ENCODE data around the gene PLCH1.

PLCH1 gene

GRCh38 chr3:155683344-155683720, 61.5 kb downstream of the PLCH1 start:
- no peak for DNase-seq

- DNase-seq, result no peak
These were observed 62.2 kb downstream of the PLCH1 start for GRCh38 chr3:155682426-155683343.

GRCh38 chr3:155676252-155676981, 68.5 kb downstream of the PLCH1 start:
- no peak for DNase-seq

- no peak for DNase-seq
These were observed 69.8 kb downstream of the PLCH1 start for GRCh38 chr3:155675094-155675493.

GRCh38 chr3:155673421-155673820, 71.5 kb downstream of the PLCH1 start:
- DNase-seq, result no peak

- no peak for DNase-seq
These were observed 74.5 kb downstream of the PLCH1 start for GRCh38 chr3:155670335-155670734.

- DNase-seq, result no peak
These were observed 76.9 kb downstream of the PLCH1 start for GRCh38 chr3:155667988-155668387.

GRCh38 chr3:155664925-155665695, 79.8 kb downstream of the PLCH1 start:
- peak; percentile 78 for DNase-seq

GRCh38 chr3:155663467-155664212, 81.2 kb downstream of the PLCH1 start:
- no peak for DNase-seq

GRCh38 chr3:155661760-155662159, 83.1 kb downstream of the PLCH1 start:
- DNase-seq, result no peak

- DNase-seq, result no peak
These were observed 83.8 kb downstream of the PLCH1 start for GRCh38 chr3:155661042-155661441.

GRCh38 chr3:155658671-155659261, 86.1 kb downstream of the PLCH1 start:
- DNase-seq, result no peak

- DNase-seq, result no peak
These were observed 86.9 kb downstream of the PLCH1 start for GRCh38 chr3:155658006-155658405.

- DNase-seq, result no peak
These were observed 87.7 kb downstream of the PLCH1 start for GRCh38 chr3:155657161-155657560.

GRCh38 chr3:155656466-155656865, 88.4 kb downstream of the PLCH1 start:
- DNase-seq, result no peak

- DNase-seq, result peak; percentile 22
These were observed 93.2 kb downstream of the PLCH1 start for GRCh38 chr3:155651489-155652218.

GRCh38 chr3:155648013-155648591, 96.8 kb downstream of the PLCH1 start:
- DNase-seq, result no peak

- DNase-seq, result no peak
These were observed 97.7 kb downstream of the PLCH1 start for GRCh38 chr3:155647206-155647605.

GRCh38 chr3:155646669-155647068, 98.2 kb downstream of the PLCH1 start:
- no peak for DNase-seq

- no peak for DNase-seq
These were observed 98.7 kb downstream of the PLCH1 start for GRCh38 chr3:155646128-155646527.

GRCh38 chr3:155643581-155644165, 101.2 kb downstream of the PLCH1 start:
- no peak for DNase-seq
